K562 (cell line): ENCODE results near the gene HYAL1. TPM values are rescaled to one million over a fixed set of nuclear protein-coding genes. Genes with fewer than 3 reads are reported as not detected.

Experiments
- ATAC-seq: fragments of 200-7000 bp; cut with Tn5 transposase; 3 replicates; pipeline ENCODE4 v1.9.1; 2020; ENCODE audit warnings: moderate library complexity
- BruUV-seq: library from RNA; stranded (reverse); fragments of 400-500 nt; replicated peaks from 2 replicates; lab custom pipeline; 2021; lab: Mats Ljungman, UMichigan
- CTCF ChIA-PET: fragments of 300-600 bp; formaldehyde crosslinking; extraction: SDS; loops from one replicate; lab custom pipeline; 2021; ENCODE audit warnings: low intra/inter-chr PET ratio; lab: Yijun Ruan, JAX
- POLR2A ChIA-PET: fragments of 300-600, 350-650 bp; sonication (Branson Sonifier 250); formaldehyde crosslinking; extraction: SDS; loops from one replicate; lab custom pipeline; 2021; ENCODE audit warnings: antibody characterized with exemption, inconsistent platforms; lab: Yijun Ruan, JAX
- DNase-seq, 4 experiments: peaks; one replicate each; pipeline versions ENCODE4 v3.0.0 to v3.0.0-alpha.2; 2011 to 2018; ENCODE audit warnings: low spot score in 3 of 4, mixed read lengths in 3 of 4; ENCODE audit errors: extremely low read depth in 1 of 4
- FAIRE-seq: peaks from 2 replicates; lab custom pipeline; 2011; peaks lifted over from hg19 to GRCh38; lab: Jason Lieb, UNC
- H2AFZ ChIP-seq: 2 replicates; pipeline ENCODE4 v1.6.0; 2011; ENCODE audit warnings: low read depth, low read length, control low read depth, inconsistent platforms
- H3K27ac ChIP-seq: fragments of 200-600 bp; 3 replicates; pipeline ENCODE4 v1.8.0; 2011; ENCODE audit warnings: low read depth, mild to moderate bottlenecking, control low read depth, inconsistent platforms, low read length, moderate library complexity, mixed read lengths; ENCODE audit errors: extremely low read depth
- H3K27me3 ChIP-seq, 2 experiments: fragments of 300-600 bp in 1 of 2; 2 replicates in 1 of 2; 3 replicates in 1 of 2; pipeline versions ENCODE4 v1.6.0 to v1.8.0; 2011; ENCODE audit warnings: inconsistent platforms in 2 of 2, low read length in 2 of 2, mild to moderate bottlenecking in 1 of 2, mixed read lengths in 1 of 2, moderate library complexity in 1 of 2; ENCODE audit not compliant: control insufficient read depth in 2 of 2, insufficient read depth in 2 of 2
- H3K36me3 ChIP-seq: fragments of 300-600 bp; 3 replicates; pipeline ENCODE4 v1.8.0; 2011; ENCODE audit warnings: mild to moderate bottlenecking, low read length, inconsistent platforms; ENCODE audit not compliant: control insufficient read depth, insufficient read depth
- H3K4me1 ChIP-seq, 2 experiments: fragments of 200-600 bp in 1 of 2; replicated peaks in 1 of 2; 2 replicates in 1 of 2; 3 replicates in 1 of 2; pipeline versions ENCODE4 v1.5.1 to v1.8.0; 2011; ENCODE audit warnings: inconsistent platforms in 2 of 2, low read length in 2 of 2, mild to moderate bottlenecking in 1 of 2, mixed read lengths in 1 of 2, moderate library complexity in 1 of 2; ENCODE audit not compliant: control insufficient read depth in 2 of 2, insufficient read depth in 2 of 2
- H3K4me2 ChIP-seq: 2 replicates; pipeline ENCODE4 v1.6.1; 2011; ENCODE audit warnings: low read length, control low read depth, inconsistent platforms, mixed read lengths; ENCODE audit not compliant: insufficient read depth
- H3K4me3 ChIP-seq: fragments of 200-600 bp; sonication (generic), shearing (Covaris generic); 2 replicates; pipeline ENCODE4 v1.5.1; 2016; ENCODE audit warnings: control low read depth, inconsistent platforms
- H3K79me2 ChIP-seq: fragments of 200-600 bp; 3 replicates; pipeline ENCODE4 v1.8.0; 2011; ENCODE audit warnings: low read length, inconsistent platforms; ENCODE audit not compliant: control insufficient read depth, insufficient read depth
- H3K9ac ChIP-seq, 2 experiments: 2 replicates each; pipeline versions ENCODE4 v1.6.0 to v1.6.1; 2011; ENCODE audit warnings: low read depth in 2 of 2, low read length in 2 of 2, control low read depth in 1 of 2, inconsistent platforms in 1 of 2, mild to moderate bottlenecking in 1 of 2, mixed read lengths in 1 of 2; ENCODE audit not compliant: insufficient read depth in 1 of 2
- H3K9me1 ChIP-seq: one replicate; pipeline ENCODE4 v1.6.0; 2011; ENCODE audit warnings: inconsistent platforms, mild to moderate bottlenecking, low read length, moderate library complexity; ENCODE audit not compliant: control insufficient read depth, insufficient read depth
- H3K9me3 ChIP-seq: replicated peaks from 2 replicates; pipeline ENCODE4 v1.5.1; 2011; ENCODE audit warnings: low read depth, low read length, inconsistent platforms; ENCODE audit not compliant: control insufficient read depth, insufficient read depth
- H4K20me1 ChIP-seq: replicated peaks from 2 replicates; pipeline ENCODE4 v1.6.1; 2011; ENCODE audit warnings: low read length, inconsistent platforms, mixed read lengths; ENCODE audit not compliant: control insufficient read depth, insufficient read depth
- C11orf30 ChIP-seq: fragments of 450-650 bp; IDR thresholded peaks from 2 replicates; pipeline ENCODE4 v1.6.1; 2016; ENCODE audit warnings: low read depth, mild to moderate bottlenecking
- CBX1 ChIP-seq: sonication (generic); IDR thresholded peaks from 2 replicates; pipeline ENCODE4 v1.6.1; 2016; ENCODE audit warnings: antibody characterized with exemption, low read depth, mild to moderate bottlenecking
- DLX4 ChIP-seq: fragments of 250-450 bp; sonication (Bioruptor Pico); IDR thresholded peaks from 2 replicates; pipeline ENCODE4 v1.6.1; 2021; ENCODE audit warnings: mild to moderate bottlenecking
- ELF4 ChIP-seq: fragments of 450-650 bp; formaldehyde crosslinking; IDR thresholded peaks from 2 replicates; pipeline ENCODE4 v1.4.0; 2022; ENCODE audit warnings: missing genetic modification characterization
- GTF3C2 ChIP-seq: IDR thresholded peaks from 3 replicates; pipeline ENCODE4 v1.6.1; 2011; ENCODE audit warnings: borderline replicate concordance, mild to moderate bottlenecking, moderate library complexity; ENCODE audit not compliant: insufficient read length; ENCODE audit errors: extremely low read depth
- HMG20B ChIP-seq: fragments of 250-450 bp; sonication (Bioruptor Pico); IDR thresholded peaks from 2 replicates; pipeline ENCODE4 v1.5.0; 2021; ENCODE audit warnings: mild to moderate bottlenecking
- HMGN3 ChIP-seq: IDR thresholded peaks from 2 replicates; pipeline ENCODE4 v1.6.1; 2011; ENCODE audit warnings: borderline replicate concordance, low read depth, mild to moderate bottlenecking, mixed read lengths, low read length; ENCODE audit not compliant: insufficient read length; ENCODE audit errors: extremely low read depth
- HNRNPLL ChIP-seq: fragments of 200-400 bp; formaldehyde crosslinking; IDR thresholded peaks from 2 replicates; pipeline ENCODE4 v1.6.1; 2017; ENCODE audit warnings: low read length, low read depth, mild to moderate bottlenecking; ENCODE audit not compliant: poor library complexity, severe bottlenecking
- MBD2 ChIP-seq: sonication (generic); IDR thresholded peaks from 2 replicates; pipeline ENCODE4 v1.6.1; 2016; ENCODE audit warnings: low read depth, borderline replicate concordance
- NONO ChIP-seq, 2 experiments: fragments of 200-400 bp in 1 of 2; fragments of 450-650 bp in 1 of 2; formaldehyde crosslinking in 1 of 2; IDR thresholded peaks; 2 replicates each; pipeline ENCODE4 v1.6.1; 2017; ENCODE audit warnings: low read depth in 2 of 2, mild to moderate bottlenecking in 2 of 2, moderate library complexity in 2 of 2, low read length in 1 of 2
- PML ChIP-seq: IDR thresholded peaks from 2 replicates; pipeline ENCODE4 v1.6.1; 2012; ENCODE audit warnings: low read length, inconsistent platforms
- SP1 ChIP-seq: sonication (generic); formaldehyde crosslinking; IDR thresholded peaks from 2 replicates; pipeline ENCODE4 v1.8.1; 2022; ENCODE audit warnings: mild to moderate bottlenecking, missing genetic modification reagents
- SRSF9 ChIP-seq: fragments of 200-400 bp; formaldehyde crosslinking; IDR thresholded peaks from 2 replicates; pipeline ENCODE4 v1.6.1; 2017; ENCODE audit warnings: low read depth, low read length, borderline replicate concordance
- TEAD2 ChIP-seq: fragments of 450-650 bp; IDR thresholded peaks from 2 replicates; pipeline ENCODE4 v1.6.1; 2016; ENCODE audit warnings: missing genetic modification characterization, control low read depth, missing compliant biosample characterization
- USF2 ChIP-seq: sonication (generic); formaldehyde crosslinking; IDR thresholded peaks from 2 replicates; pipeline ENCODE4 v1.5.0; 2020; ENCODE audit warnings: missing genetic modification reagents
- ZNF140 ChIP-seq: fragments of 250-450 bp; sonication (Bioruptor Pico); IDR thresholded peaks from 2 replicates; pipeline ENCODE4 v1.8.0; 2021; ENCODE audit warnings: moderate library complexity, mild to moderate bottlenecking, inconsistent platforms
- ZNF274 ChIP-seq: IDR thresholded peaks from 2 replicates; pipeline ENCODE4 v1.6.1; 2011; ENCODE audit warnings: low read depth, mild to moderate bottlenecking, low read length, moderate library complexity, borderline replicate concordance
- WGBS: fragments of 100-300 bp; shearing (Covaris generic); methylation state at CpG from one replicate; pipeline ENCODE4 v1.1.6; 2016; ENCODE audit warnings: low coverage, mixed read lengths; ENCODE audit not compliant: insufficient coverage; ENCODE audit errors: missing lambda C conversion rate; 5-methylcytosine and 5-hydroxymethylcytosine counted together
- in situ Hi-C: fragments of 300-500 bp; cut with MboI; formaldehyde crosslinking; loops from 4 replicates; pipeline ENCODE4 v1.15.0; 2018; ENCODE audit warnings: inconsistent platforms, mixed read lengths
- intact Hi-C: fragments of 100-400 bp; cut with micrococcal nuclease; formaldehyde crosslinking; loops from 2 replicates; pipeline ENCODE4 v1.14.2; 2022
- polyA plus RNA-seq, 8 experiments: library from polyadenylated mRNA; depleted of rRNA in 4 of 8; stranded (reverse) in 5 of 8; unstranded in 3 of 8; fragments of >200 nt; fragmentation: Nextera tagmentation in 2 of 8; fragmentation: Illumina TruSeq in 1 of 8; extraction: Ambion mirVana in 2 of 8; extraction: Trizol in 1 of 8; gene quantifications; 2 replicates each; pipeline versions ENCODE4 v1.2.1 to v1.2.3, GENCODE V29; 2011 to 2014; ENCODE audit warnings: inconsistent platforms in 1 of 8, missing spikeins in 1 of 8
- total RNA-seq, 7 experiments: library from RNA; depleted of rRNA in 6 of 7; stranded (reverse); fragments of >200 nt in 6 of 7; fragmentation: Illumina TruSeq in 2 of 7; extraction: Trizol in 2 of 7; gene quantifications; 2 replicates each; pipeline versions ENCODE4 v1.2.1 to v1.2.3, GENCODE V29; 2011 to 2021; ENCODE audit warnings: low replicate concordance in 1 of 7

The HYAL1 gene
- total and polyA plus RNA-seq, 9 of the 15 experiments (the other 6 are each of a cell fraction or from before 2014, with no cell fraction given), result 1.4 to 8.5 (median 4.7) TPM

GRCh38 chr3:50292159-50293078 lies 11.0 kb downstream of the HYAL1 start, which contains the start of gene IFRD2:
Gene IFRD2, minus strand, starts transcription at chr3:50292429. Its CDS starts 155 bp downstream, at chr3:50292274.
- Histone ChIP-seq H3K27me3 (no peaks in the 10 kb centered on the region), H3K27ac (peak within 1 kb of the TSS; percentile 96), H4K20me1 (no peaks in the 10 kb centered on the region), H3K4me1 (peaks cover 8 to 66% of the 10 kb centered on the region in 2 experiments; a peak in 3 of 5 replicates), H3K4me3 (peak within 1 kb of the TSS; percentile 79), H3K36me3 (peaks cover 41% of the 10 kb centered on the region; the same call in 2 of the 3 replicates), H3K79me2 (peaks cover 33% of the 10 kb centered on the region), H3K9ac (peak within 1 kb of the TSS; percentile 95 to 100), H3K4me2 (peak within 1 kb of the TSS; percentile 91), H2AFZ (peak within 1 kb of the TSS; percentile 70), H3K9me3 (no peaks in the 10 kb centered on the region), H3K9me1 (no peaks in the 10 kb centered on the region)
- 2% methylated on average over 29 of the region's 67 CpGs for WGBS
- TSS peak; percentile 91 for BruUV-seq
- FAIRE-seq, result peak; percentile 96
- intact Hi-C loops (no loop called here), in situ Hi-C loops (no loop called here)
- peak; percentile 75 to 96 (median 80) for DNase-seq
- ChIA-PET CTCF (no interaction called here), POLR2A (interaction anchor here (0.7 to 2.4 kb wide), 8 partner anchors 8 to 654 kb away, joined by 3 to 8 read pairs (median 4); no protein-coding TSS in a partner anchor)
- peak; percentile 99 for ATAC-seq
- TF ChIP-seq ELF4, result peak; percentile 73
- no peak for TF ChIP-seq HNRNPLL
- TF ChIP-seq HMG20B (CRISPR knock-in tag), result no peak
- TF ChIP-seq TEAD2 (tag), result peak; percentile 52; the same call in 1 of the 2 replicates
- no peak for TF ChIP-seq ZNF274
- no peak for TF ChIP-seq PML
- TF ChIP-seq HMGN3, result peak; percentile 93
- TF ChIP-seq GTF3C2, result no peak
- no peak for TF ChIP-seq ZNF140 (CRISPR knock-in tag)
- TF ChIP-seq CBX1, result no peak
- TF ChIP-seq DLX4 (CRISPR knock-in tag), result no peak
- TF ChIP-seq MBD2, result peak; percentile 99
- peak; percentile 88 for TF ChIP-seq C11orf30
- no peak for TF ChIP-seq SRSF9
- no peak for TF ChIP-seq USF2 (CRISPR knock-in tag)
- no peak for TF ChIP-seq NONO (IDR thresholded peaks at IDR 0.05; ENCODE audit: low read depth in 2 of 2, low read length in 1 of 2)
- TF ChIP-seq SP1 (CRISPR knock-in tag), result peak; percentile 97
